ENCODE data around the gene ATP7B. TPM values are rescaled to one million over a fixed set of nuclear protein-coding genes. Genes with fewer than 3 reads are reported as not detected.
"Not testable (repeated sequence)": the region's sequence is repeated elsewhere in the genome, so short reads cannot be mapped to it uniquely, and the experiment has no call there.

ATP7B gene
- total RNA-seq, 6 experiments from 2014 or later = 0.81 to 4.8 (median 1.1) TPM

DNA sequence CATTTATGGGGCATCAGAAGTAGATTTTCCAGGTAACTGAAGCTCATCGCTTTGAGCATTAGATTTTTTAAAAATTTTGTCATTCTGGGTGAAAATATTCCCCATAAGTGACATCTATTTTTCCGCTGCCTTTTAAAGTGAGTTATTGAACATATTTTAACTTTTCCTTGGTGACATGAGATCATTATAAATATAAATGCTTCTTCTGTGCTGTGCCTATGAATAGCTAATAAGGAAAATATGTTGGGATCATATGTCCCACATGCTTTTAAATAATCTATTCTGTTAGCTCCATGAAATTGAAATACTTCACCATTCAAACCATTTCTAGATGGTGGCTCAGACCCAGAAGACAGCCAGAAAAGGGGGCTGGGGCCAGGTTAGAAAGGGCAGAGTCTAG, 14.1 kb downstream of the ATP7B start:
- H3K4me1 Mint-ChIP-seq (ENCODE audit: low read depth) = no peaks in the 10 kb centered on the region
- H3K36me3 Mint-ChIP-seq (ENCODE audit: low read depth) = no peaks in the 10 kb centered on the region
- DNase-seq = no peak
- TF ChIP-seq CTCF (IDR thresholded peaks at IDR 0.05) = no peak
- H3K9me3 Mint-ChIP-seq = no peaks in the 10 kb centered on the region
- no peak overlapping the region for H3K27ac Mint-ChIP-seq
- peaks cover 39% of the 10 kb centered on the region for H3K27me3 Mint-ChIP-seq (ENCODE audit: insufficient read depth)
- H3K4me3 Mint-ChIP-seq = no peak overlapping the region

- DNase-seq = no peak
- Mint-ChIP-seq H3K27ac (no peak overlapping the region), H3K27me3 (ENCODE audit: insufficient read depth) (peaks cover 39% of the 10 kb centered on the region), H3K9me3 (no peaks in the 10 kb centered on the region), H3K4me1 (ENCODE audit: low read depth) (no peaks in the 10 kb centered on the region), H3K36me3 (ENCODE audit: low read depth) (no peaks in the 10 kb centered on the region), H3K4me3 (no peak overlapping the region)
- no peak for TF ChIP-seq CTCF (IDR thresholded peaks at IDR 0.05)
Measured at GRCh38 chr13:51996641-51997040, 14.6 kb downstream of the ATP7B start.

GRCh38 chr13:51995677-51996551, 15.3 kb downstream of the ATP7B start:
- no peak for TF ChIP-seq CTCF (IDR thresholded peaks at IDR 0.05)
- H3K4me1 Mint-ChIP-seq (ENCODE audit: low read depth) = no peaks in the 10 kb centered on the region
- no peak overlapping the region for H3K4me3 Mint-ChIP-seq
- no peak overlapping the region for H3K27ac Mint-ChIP-seq
- DNase-seq = no peak
- no peaks in the 10 kb centered on the region for H3K9me3 Mint-ChIP-seq
- H3K27me3 Mint-ChIP-seq (ENCODE audit: insufficient read depth) = peaks cover 43% of the 10 kb centered on the region
- H3K36me3 Mint-ChIP-seq (ENCODE audit: low read depth) = no peaks in the 10 kb centered on the region

DNA sequence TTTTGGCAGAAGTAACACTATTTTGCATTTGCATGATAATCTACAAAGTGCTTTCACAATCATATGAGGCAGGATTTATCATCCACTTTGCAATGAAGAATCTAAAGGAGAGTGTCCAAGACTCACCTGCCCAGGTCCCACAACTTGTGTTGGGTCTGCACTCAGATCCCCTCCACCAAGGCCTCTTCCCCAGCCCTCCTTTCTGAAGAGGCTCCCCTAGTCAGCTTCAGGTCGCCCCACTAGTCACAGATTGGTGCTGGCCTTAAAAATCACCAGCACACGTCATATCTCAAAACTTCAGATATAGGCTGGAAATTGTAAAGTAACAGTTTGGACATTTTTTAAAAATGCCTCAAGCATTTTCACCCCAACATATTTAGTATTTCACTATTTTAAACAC, 17.5 kb downstream of the ATP7B start:
- no peak for DNase-seq
- H3K4me3 Mint-ChIP-seq = no peak overlapping the region
- H3K27me3 Mint-ChIP-seq (ENCODE audit: insufficient read depth) = peaks cover 41% of the 10 kb centered on the region
- H3K27ac Mint-ChIP-seq = no peak overlapping the region
- H3K36me3 Mint-ChIP-seq (ENCODE audit: low read depth) = no peaks in the 10 kb centered on the region
- TF ChIP-seq CTCF (IDR thresholded peaks at IDR 0.05) = no peak
- H3K9me3 Mint-ChIP-seq = no peaks in the 10 kb centered on the region
- no peaks in the 10 kb centered on the region for H3K4me1 Mint-ChIP-seq (ENCODE audit: low read depth)

GRCh38 chr13:51988988-51989618, 22.1 kb downstream of the ATP7B start:
- Mint-ChIP-seq H3K4me3 (no peak overlapping the region), H3K9me3 (no peaks in the 10 kb centered on the region), H3K27me3 (ENCODE audit: insufficient read depth) (peaks cover 27% of the 10 kb centered on the region), H3K4me1 (ENCODE audit: low read depth) (no peaks in the 10 kb centered on the region), H3K27ac (no peak overlapping the region), H3K36me3 (ENCODE audit: low read depth) (no peaks in the 10 kb centered on the region)
- no peak for DNase-seq
- TF ChIP-seq CTCF (IDR thresholded peaks at IDR 0.05) = no peak

DNA sequence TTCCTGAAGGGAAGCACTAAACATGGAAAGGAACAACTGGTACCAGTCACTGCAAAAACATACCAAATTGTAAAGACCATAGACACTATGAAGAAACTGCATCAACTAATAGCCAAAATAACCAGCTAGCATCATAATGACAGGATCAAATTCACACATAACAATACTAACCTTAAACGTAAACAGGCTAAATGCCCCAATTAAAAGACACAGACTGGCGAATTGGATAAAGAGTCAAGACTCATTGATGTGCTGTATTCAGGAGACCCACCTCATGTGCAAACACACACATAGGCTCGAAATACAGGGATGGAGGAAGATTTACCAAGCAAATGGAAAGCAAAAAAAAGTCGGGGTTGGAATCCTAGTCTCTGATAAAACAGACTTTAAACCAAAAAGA, 26.3 kb downstream of the ATP7B start:
- not testable (repeated sequence) for H3K4me3 Mint-ChIP-seq, H3K27ac Mint-ChIP-seq

DNA sequence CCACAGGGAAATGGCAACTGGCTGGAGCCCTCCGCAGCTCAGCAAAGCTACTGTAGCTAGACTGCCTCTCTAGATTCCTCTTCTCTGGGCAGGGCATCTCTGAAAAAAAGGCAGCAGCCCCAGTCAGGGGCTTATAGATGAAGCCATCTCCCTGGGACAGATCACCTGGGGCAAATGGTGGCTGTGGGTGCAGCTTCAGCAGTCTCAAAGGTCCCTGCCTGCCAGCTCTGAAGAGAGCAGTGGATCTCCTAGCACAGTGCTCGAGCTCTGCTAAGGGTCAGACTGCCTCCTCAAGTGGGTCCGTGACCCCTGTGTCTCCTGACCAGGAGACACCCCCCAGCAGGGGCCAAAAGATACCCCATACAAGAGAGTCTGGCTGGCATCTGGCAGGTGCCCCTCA, 28.0 kb downstream of the ATP7B start:
- H3K27ac Mint-ChIP-seq; H3K4me3 Mint-ChIP-seq; H3K9me3 Mint-ChIP-seq; H3K36me3 Mint-ChIP-seq (ENCODE audit: low read depth); DNase-seq: not testable (repeated sequence)
- peaks cover 24% of the 10 kb centered on the region for H3K27me3 Mint-ChIP-seq (ENCODE audit: insufficient read depth)
- H3K4me1 Mint-ChIP-seq (ENCODE audit: low read depth) = peaks cover 13% of the 10 kb centered on the region

More for the DNA sequence above, 26.3 kb downstream of the ATP7B start:
- not testable (repeated sequence) for H3K9me3 Mint-ChIP-seq; H3K36me3 Mint-ChIP-seq (ENCODE audit: low read depth); DNase-seq
- H3K27me3 Mint-ChIP-seq (ENCODE audit: insufficient read depth) = peaks cover 21% of the 10 kb centered on the region
- H3K4me1 Mint-ChIP-seq (ENCODE audit: low read depth) = peaks cover 13% of the 10 kb centered on the region

All from HFFc6 (cell line).